ENCODE data around the gene ZNF576. TPM values are rescaled to one million over a fixed set of nuclear protein-coding genes. Genes with fewer than 3 reads are reported as not detected.
A peak's percentile ranks its signal among the peaks of the same experiment; 100 is the strongest.
"Not testable (repeated sequence)": the region's sequence is repeated elsewhere in the genome, so short reads cannot be mapped to it uniquely, and the experiment has no call there.

Gene ZNF576
- 10 to 100 TPM in 1 of 2 donors, 1 to 10 TPM in 1; 7.9 to 11.1 TPM for total RNA-seq
- total RNA-seq = 7.1 to 9.9 reads per million in 2 donors

GRCh38 chr19:43595999-43596841, at the start of gene ZNF576, which contains the start of gene IRGQ:
ZNF576 (plus strand) TSS chr19:43596595; CDS start chr19:43597109, 514 bp downstream.
IRGQ (minus strand) TSS chr19:43596134; CDS start chr19:43595338, 796 bp downstream.
- no peaks in the 10 kb centered on the region for H3K9me3 ChIP-seq (ENCODE audit: control insufficient read depth, low read length, poor library complexity, severe bottlenecking)
- Mint-ChIP-seq H3K27ac (peak within 1 kb of the TSS; percentile 100), H3K36me3 (ENCODE audit: low read depth) (peaks cover 2% of the 10 kb centered on the region), H3K4me1 (peaks cover 39% of the 10 kb centered on the region), H3K27me3 (no peaks in the 10 kb centered on the region), H3K4me3 (peak within 1 kb of the TSS; percentile 97)
- ATAC-seq (peak; percentile 77), DNase-seq (peak; percentile 100)

- not testable (repeated sequence) for H3K9me3 ChIP-seq (ENCODE audit: control insufficient read depth, low read length, poor library complexity, severe bottlenecking); H3K27me3 Mint-ChIP-seq; H3K4me3 Mint-ChIP-seq; H3K27ac Mint-ChIP-seq; H3K4me1 Mint-ChIP-seq; ATAC-seq; DNase-seq; H3K36me3 Mint-ChIP-seq (ENCODE audit: low read depth)
Observed at GRCh38 chr19:43547926-43548325, 48.5 kb upstream of the ZNF576 start.

- ATAC-seq = no peak
- H3K36me3 Mint-ChIP-seq (ENCODE audit: low read depth) = peaks cover 6% of the 10 kb centered on the region
- peaks cover 3% of the 10 kb centered on the region for H3K4me1 Mint-ChIP-seq
- no peaks in the 10 kb centered on the region for H3K27me3 Mint-ChIP-seq
- no peak overlapping the region for H3K4me3 Mint-ChIP-seq
- no peak for DNase-seq
- H3K27ac Mint-ChIP-seq = no peak overlapping the region
- no peaks in the 10 kb centered on the region for H3K9me3 ChIP-seq (ENCODE audit: control insufficient read depth, low read length, poor library complexity, severe bottlenecking)
Observed at GRCh38 chr19:43548706-43549105, 47.7 kb upstream of the ZNF576 start.

- H3K4me3 Mint-ChIP-seq = no peak overlapping the region
- H3K9me3 ChIP-seq (ENCODE audit: control insufficient read depth, low read length, poor library complexity, severe bottlenecking) = no peaks in the 10 kb centered on the region
- H3K27ac Mint-ChIP-seq = no peak overlapping the region
- ATAC-seq = no peak
- H3K4me1 Mint-ChIP-seq = peaks cover 12% of the 10 kb centered on the region
- DNase-seq = no peak
- no peaks in the 10 kb centered on the region for H3K27me3 Mint-ChIP-seq
- peaks cover 6% of the 10 kb centered on the region for H3K36me3 Mint-ChIP-seq (ENCODE audit: low read depth)
Observed at GRCh38 chr19:43551399-43552197, 44.8 kb upstream of the ZNF576 start.

- Mint-ChIP-seq H3K4me3 (no peak overlapping the region), H3K36me3 (ENCODE audit: low read depth) (peaks cover 6% of the 10 kb centered on the region), H3K4me1 (peaks cover 12% of the 10 kb centered on the region), H3K27me3 (no peaks in the 10 kb centered on the region), H3K27ac (no peak overlapping the region)
- no peaks in the 10 kb centered on the region for H3K9me3 ChIP-seq (ENCODE audit: control insufficient read depth, low read length, poor library complexity, severe bottlenecking)
- DNase-seq = no peak
- ATAC-seq = no peak
Observed at GRCh38 chr19:43552198-43552450, 44.3 kb upstream of the ZNF576 start.

GRCh38 chr19:43552616-43553015, 43.8 kb upstream of the ZNF576 start:
- no peaks in the 10 kb centered on the region for H3K9me3 ChIP-seq (ENCODE audit: control insufficient read depth, low read length, poor library complexity, severe bottlenecking)
- no peak overlapping the region for H3K4me3 Mint-ChIP-seq
- peaks cover 12% of the 10 kb centered on the region for H3K4me1 Mint-ChIP-seq
- ATAC-seq = no peak
- H3K27me3 Mint-ChIP-seq = no peaks in the 10 kb centered on the region
- no peak for DNase-seq
- H3K36me3 Mint-ChIP-seq (ENCODE audit: low read depth) = peaks cover 6% of the 10 kb centered on the region
- H3K27ac Mint-ChIP-seq = no peak overlapping the region

GRCh38 chr19:43553656-43554055, 42.7 kb upstream of the ZNF576 start:
- no peak for DNase-seq
- H3K4me1 Mint-ChIP-seq = peaks cover 12% of the 10 kb centered on the region
- peaks cover 6% of the 10 kb centered on the region for H3K36me3 Mint-ChIP-seq (ENCODE audit: low read depth)
- peak overlapping the region; percentile 47 for H3K27ac Mint-ChIP-seq
- H3K9me3 ChIP-seq (ENCODE audit: control insufficient read depth, low read length, poor library complexity, severe bottlenecking) = no peaks in the 10 kb centered on the region
- no peak overlapping the region for H3K4me3 Mint-ChIP-seq
- H3K27me3 Mint-ChIP-seq = no peaks in the 10 kb centered on the region
- ATAC-seq = no peak

- peaks cover 6% of the 10 kb centered on the region for H3K36me3 Mint-ChIP-seq (ENCODE audit: low read depth)
- H3K4me3 Mint-ChIP-seq = no peak overlapping the region
- no peaks in the 10 kb centered on the region for H3K27me3 Mint-ChIP-seq
- no peaks in the 10 kb centered on the region for H3K9me3 ChIP-seq (ENCODE audit: control insufficient read depth, low read length, poor library complexity, severe bottlenecking)
- peaks cover 12% of the 10 kb centered on the region for H3K4me1 Mint-ChIP-seq
- peak overlapping the region; percentile 47 for H3K27ac Mint-ChIP-seq
- ATAC-seq (no peak), DNase-seq (no peak)
Observed at GRCh38 chr19:43554317-43554895, 42.0 kb upstream of the ZNF576 start.

GRCh38 chr19:43555185-43555770, 41.1 kb upstream of the ZNF576 start:
- Mint-ChIP-seq H3K36me3 (ENCODE audit: low read depth) (peaks cover 6% of the 10 kb centered on the region), H3K27ac (peak overlapping the region; percentile 47), H3K27me3 (no peaks in the 10 kb centered on the region), H3K4me1 (peaks cover 15% of the 10 kb centered on the region), H3K4me3 (no peak overlapping the region)
- H3K9me3 ChIP-seq (ENCODE audit: control insufficient read depth, low read length, poor library complexity, severe bottlenecking) = no peaks in the 10 kb centered on the region
- peak; percentile 59 to 84 (median 65) for DNase-seq
- ATAC-seq = peak; percentile 99

GRCh38 chr19:43560687-43561086, 35.7 kb upstream of the ZNF576 start:
- ATAC-seq (no peak), DNase-seq (no peak)
- no peaks in the 10 kb centered on the region for H3K27me3 Mint-ChIP-seq
- H3K4me3 Mint-ChIP-seq = no peak overlapping the region
- H3K4me1 Mint-ChIP-seq = peaks cover 36% of the 10 kb centered on the region
- no peaks in the 10 kb centered on the region for H3K9me3 ChIP-seq (ENCODE audit: control insufficient read depth, low read length, poor library complexity, severe bottlenecking)
- H3K36me3 Mint-ChIP-seq (ENCODE audit: low read depth) = peaks cover 2% of the 10 kb centered on the region
- H3K27ac Mint-ChIP-seq = peak overlapping the region; percentile 96

GRCh38 chr19:43561139-43561970, 35.0 kb upstream of the ZNF576 start:
- H3K4me1 Mint-ChIP-seq = peaks cover 36% of the 10 kb centered on the region
- H3K9me3 ChIP-seq (ENCODE audit: control insufficient read depth, low read length, poor library complexity, severe bottlenecking) = no peaks in the 10 kb centered on the region
- no peak for DNase-seq
- peak overlapping the region; percentile 96 for H3K27ac Mint-ChIP-seq
- no peaks in the 10 kb centered on the region for H3K27me3 Mint-ChIP-seq
- peaks cover 2% of the 10 kb centered on the region for H3K36me3 Mint-ChIP-seq (ENCODE audit: low read depth)
- ATAC-seq = no peak
- no peak overlapping the region for H3K4me3 Mint-ChIP-seq

- Mint-ChIP-seq H3K27me3 (no peaks in the 10 kb centered on the region), H3K36me3 (ENCODE audit: low read depth) (peaks cover 3% of the 10 kb centered on the region), H3K4me1 (peaks cover 38% of the 10 kb centered on the region), H3K4me3 (peak overlapping the region; percentile 65), H3K27ac (peak overlapping the region; percentile 96)
- no peak for ATAC-seq
- H3K9me3 ChIP-seq (ENCODE audit: control insufficient read depth, low read length, poor library complexity, severe bottlenecking) = no peaks in the 10 kb centered on the region
- DNase-seq = no peak
Observed at GRCh38 chr19:43562226-43562697, 34.1 kb upstream of the ZNF576 start.

All from T-helper 17 cell (primary cell).